Spleen (tissue), 11 donors: Measurements from ENCODE around the gene PPP1R16B. TPM values are rescaled to one million over a fixed set of nuclear protein-coding genes. Genes with fewer than 3 reads are reported as not detected.

Experiments used
- DNase-seq: peaks from one replicate; pipeline ENCODE4 v3.0.0-alpha.2; 2020
- H3K27ac ChIP-seq, 8 donors: fragments of 200-600 bp; sonication (generic) in 7 of 8; 1 replicate in 4 of 8; 2 replicates in 4 of 8; pipeline versions ENCODE4 v1.5.0 to v1.8.0; 2016 to 2021; ENCODE audit warnings: inconsistent platforms in 4 of 8, mild to moderate bottlenecking in 4 of 8, moderate library complexity in 1 of 8
- H3K27me3 ChIP-seq, 7 donors: fragments of 200-600 bp; sonication (generic) in 6 of 7; replicated peaks in 1 of 7; 1 replicate in 4 of 7; 2 replicates in 3 of 7; pipeline versions ENCODE4 v1.5.0 to v1.8.0; 2016 to 2021; ENCODE audit warnings: inconsistent platforms in 3 of 7, mild to moderate bottlenecking in 1 of 7
- H3K36me3 ChIP-seq, 6 donors: fragments of 200-600 bp; sonication (generic) in 5 of 6; 1 replicate in 4 of 6; 2 replicates in 2 of 6; pipeline versions ENCODE4 v1.5.0 to v1.8.0; 2016 to 2021; ENCODE audit warnings: inconsistent platforms in 2 of 6
- H3K4me1 ChIP-seq, 6 donors: fragments of 200-600 bp; sonication (generic) in 5 of 6; 1 replicate in 3 of 6; 2 replicates in 3 of 6; pipeline versions ENCODE4 v1.5.0 to v1.8.0; 2016 to 2021; ENCODE audit warnings: inconsistent platforms in 3 of 6
- H3K4me3 ChIP-seq, 8 donors: fragments of 200-600 bp; sonication (generic) in 7 of 8; 1 replicate in 4 of 8; 2 replicates in 4 of 8; pipeline versions ENCODE4 v1.5.0 to v1.8.0; 2016 to 2021; ENCODE audit warnings: inconsistent platforms in 4 of 8, mild to moderate bottlenecking in 4 of 8, moderate library complexity in 2 of 8
- H3K9me3 ChIP-seq, 8 donors: fragments of 200-600 bp; sonication (generic) in 7 of 8; 1 replicate in 4 of 8; 2 replicates in 4 of 8; pipeline versions ENCODE4 v1.5.0 to v1.8.0; 2016 to 2021; ENCODE audit warnings: inconsistent platforms in 4 of 8
- POLR2A ChIP-seq, 3 donors: fragments of 450-650 bp; IDR thresholded peaks; one replicate each; pipeline ENCODE4 v1.5.1; 2017; ENCODE audit warnings: antibody characterized with exemption in 3 of 3, mild to moderate bottlenecking in 1 of 3
- POLR2AphosphoS5 ChIP-seq, 3 donors: sonication (generic); formaldehyde crosslinking; IDR thresholded peaks; one replicate each; pipeline ENCODE4 v1.5.1; 2017; ENCODE audit warnings: antibody characterized with exemption in 3 of 3
- whole genome bisulfite sequencing, 5 donors: extraction: QIAGEN DNeasy Blood & Tissue Kit in 3 of 5; methylation state at CpG; one replicate each; pipeline versions ENCODE4 v1.1.5 to v1.1.7; 2013 to 2018; 5-methylcytosine and 5-hydroxymethylcytosine counted together
- intact Hi-C: fragments of 100-400 bp; cut with DNase I; formaldehyde crosslinking; loops from one replicate; pipeline ENCODE4 v1.15.0; 2023; ENCODE audit warnings: low total_unique reads
- polyA plus RNA-seq, 3 donors: library from polyadenylated mRNA; stranded (reverse); fragments of 200-250 nt; gene quantifications; one replicate each; pipeline ENCODE4 v1.2.1, GENCODE V29; 2013
- total RNA-seq, 7 donors: library from RNA; depleted of rRNA in 3 of 7; stranded (reverse); fragments of >200 nt in 3 of 7; fragmentation: NEBNext Ultra II Directional in 4 of 7; extraction: Animal tissue kit (Norgen Biotek cat#: 25700) in 4 of 7; gene quantifications; one replicate each; pipeline versions ENCODE4 v1.1.0 to v1.2.1, GENCODE V29; 2016 to 2021
- TF ChIP-seq, protein P1 (sequence below), 11 experiments: fragments of 200-600 bp in 7 of 11; fragments of 450-650 bp in 4 of 11; sonication (generic) in 4 of 11; IDR thresholded peaks in 8 of 11; conservative IDR thresholded peaks in 3 of 11; 1 replicate in 7 of 11; 2 replicates in 4 of 11; pipeline versions ENCODE4 v1.4.0 to v1.8.0; 2016 to 2021; ENCODE audit warnings: antibody characterized with exemption in 11 of 11, inconsistent platforms in 4 of 11, mild to moderate bottlenecking in 1 of 11
- donor health status: healthy with polysubstance abuse.
- donor health status: DM: no; HTN: no; CAD: no; lungs with moderate emphysema.
- donor health status: DM: no; HTN: no; CAD: no.
- donor health status: Bipolar disorder and iron deficiency.
- donor health status: healthy.
- donor health status: DM: no; HTN: no; CAD: no.
- donor health status: DM: yes; HTN: yes; CAD: no.

The PPP1R16B gene
- total and polyA plus RNA-seq, 10 donors, result 16.0 to 66.0 (median 43.1) TPM

DNA sequence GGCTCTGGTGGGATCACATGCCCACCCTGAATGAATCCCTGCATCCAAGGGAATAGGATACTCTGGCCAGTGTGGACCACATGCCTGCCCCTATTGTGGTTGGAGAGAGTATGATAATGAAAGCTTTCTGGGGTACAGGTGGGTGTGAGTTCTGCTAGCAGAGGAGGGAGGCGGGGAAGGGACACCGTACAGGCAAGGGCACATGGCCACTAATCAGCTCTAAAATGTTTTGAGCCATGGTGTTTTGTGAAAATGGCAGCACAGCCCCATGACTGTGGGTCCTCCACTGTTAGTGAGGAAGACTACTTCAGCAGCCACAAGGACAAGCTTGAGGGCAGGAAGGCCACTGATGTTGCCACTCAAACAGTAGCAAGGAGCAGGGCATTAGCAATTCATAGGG is 144.8 kb downstream of the PPP1R16B start:
- no peak for TF ChIP-seq POLR2A (IDR thresholded peaks at IDR 0.05)
- TF ChIP-seq, protein P1, sequence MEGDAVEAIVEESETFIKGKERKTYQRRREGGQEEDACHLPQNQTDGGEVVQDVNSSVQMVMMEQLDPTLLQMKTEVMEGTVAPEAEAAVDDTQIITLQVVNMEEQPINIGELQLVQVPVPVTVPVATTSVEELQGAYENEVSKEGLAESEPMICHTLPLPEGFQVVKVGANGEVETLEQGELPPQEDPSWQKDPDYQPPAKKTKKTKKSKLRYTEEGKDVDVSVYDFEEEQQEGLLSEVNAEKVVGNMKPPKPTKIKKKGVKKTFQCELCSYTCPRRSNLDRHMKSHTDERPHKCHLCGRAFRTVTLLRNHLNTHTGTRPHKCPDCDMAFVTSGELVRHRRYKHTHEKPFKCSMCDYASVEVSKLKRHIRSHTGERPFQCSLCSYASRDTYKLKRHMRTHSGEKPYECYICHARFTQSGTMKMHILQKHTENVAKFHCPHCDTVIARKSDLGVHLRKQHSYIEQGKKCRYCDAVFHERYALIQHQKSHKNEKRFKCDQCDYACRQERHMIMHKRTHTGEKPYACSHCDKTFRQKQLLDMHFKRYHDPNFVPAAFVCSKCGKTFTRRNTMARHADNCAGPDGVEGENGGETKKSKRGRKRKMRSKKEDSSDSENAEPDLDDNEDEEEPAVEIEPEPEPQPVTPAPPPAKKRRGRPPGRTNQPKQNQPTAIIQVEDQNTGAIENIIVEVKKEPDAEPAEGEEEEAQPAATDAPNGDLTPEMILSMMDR (IDR thresholded peaks at IDR 0.05 in 8 of 11, conservative IDR thresholded peaks at IDR 0.05 in 3 of 11), result no peak
- Histone ChIP-seq H3K9me3 (no peaks in the 10 kb centered on the region), H3K4me3 (no peak overlapping the region), H3K36me3 (peaks cover 0 to 58% (median 0%) of the 10 kb centered on the region in 6 donors), H3K4me1 (no peaks in the 10 kb centered on the region), H3K27ac (no peak overlapping the region), H3K27me3 (no peaks in the 10 kb centered on the region)
- intact Hi-C loops, result no loop called here
- 77 to 100% (median 96%) methylated on average over 2 of the region's 2 CpGs for WGBS, 5 donors
- DNase-seq, result no peak

DNA sequence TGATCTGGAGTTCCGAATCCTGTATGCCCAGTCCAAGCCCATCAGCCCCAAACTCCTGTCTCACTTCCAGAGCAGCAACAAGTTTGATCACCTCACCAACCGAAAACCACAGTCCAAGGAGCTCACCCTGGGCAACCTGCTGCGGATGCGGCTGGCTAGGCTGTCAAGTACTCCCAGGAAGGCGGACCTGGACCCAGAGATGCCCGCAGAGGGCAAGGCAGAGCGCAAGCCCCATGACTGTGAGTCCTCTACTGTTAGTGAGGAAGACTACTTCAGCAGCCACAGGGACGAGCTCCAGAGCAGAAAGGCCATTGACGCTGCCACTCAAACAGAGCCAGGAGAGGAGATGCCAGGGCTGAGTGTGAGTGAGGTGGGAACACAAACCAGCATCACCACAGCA is 146.1 kb downstream of the PPP1R16B start:
- Histone ChIP-seq H3K4me3 (no peak overlapping the region), H3K36me3 (peaks cover 0 to 58% (median 0%) of the 10 kb centered on the region in 6 donors), H3K27me3 (no peaks in the 10 kb centered on the region), H3K9me3 (no peaks in the 10 kb centered on the region), H3K4me1 (no peaks in the 10 kb centered on the region), H3K27ac (no peak overlapping the region)
- intact Hi-C loops, result no loop called here
- TF ChIP-seq POLR2AphosphoS5 (IDR thresholded peaks at IDR 0.05) (no peak), POLR2A (IDR thresholded peaks at IDR 0.05) (no peak)
- TF ChIP-seq, protein P1 (IDR thresholded peaks at IDR 0.05 in 8 of 11, conservative IDR thresholded peaks at IDR 0.05 in 3 of 11), result no peak
- WGBS, 5 donors, result 97 to 100% (median 99%) methylated on average over 3 to 9 of the region's 9 CpGs
- DNase-seq, result no peak

DNA sequence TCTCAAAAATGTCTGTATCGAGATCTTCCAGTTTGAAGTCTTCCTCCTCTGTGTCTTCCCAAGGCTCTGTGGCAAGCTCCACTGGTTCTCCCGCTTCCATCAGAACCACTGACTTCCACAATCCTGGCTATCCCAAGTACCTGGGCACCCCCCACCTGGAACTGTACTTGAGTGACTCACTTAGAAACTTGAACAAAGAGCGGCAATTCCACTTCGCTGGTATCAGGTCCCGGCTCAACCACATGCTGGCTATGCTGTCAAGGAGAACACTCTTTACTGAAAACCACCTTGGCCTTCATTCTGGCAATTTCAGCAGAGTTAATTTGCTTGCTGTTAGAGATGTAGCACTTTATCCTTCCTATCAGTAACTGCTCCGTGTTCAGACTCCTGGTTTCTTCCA is 146.7 kb downstream of the PPP1R16B start:
- intact Hi-C loops, result no loop called here
- no peak for DNase-seq
- Histone ChIP-seq H3K36me3 (peaks cover 0 to 54% (median 0%) of the 10 kb centered on the region in 6 donors), H3K4me3 (no peak overlapping the region), H3K9me3 (no peaks in the 10 kb centered on the region), H3K27me3 (no peaks in the 10 kb centered on the region), H3K27ac (no peak overlapping the region), H3K4me1 (no peaks in the 10 kb centered on the region)
- TF ChIP-seq, protein P1 (IDR thresholded peaks at IDR 0.05 in 8 of 11, conservative IDR thresholded peaks at IDR 0.05 in 3 of 11), result no peak
- no peak for TF ChIP-seq POLR2AphosphoS5 (IDR thresholded peaks at IDR 0.05)
- TF ChIP-seq POLR2A (IDR thresholded peaks at IDR 0.05), result no peak
- WGBS, 5 donors, result 97 to 99% (median 99%) methylated on average over 6 of the region's 6 CpGs

DNA sequence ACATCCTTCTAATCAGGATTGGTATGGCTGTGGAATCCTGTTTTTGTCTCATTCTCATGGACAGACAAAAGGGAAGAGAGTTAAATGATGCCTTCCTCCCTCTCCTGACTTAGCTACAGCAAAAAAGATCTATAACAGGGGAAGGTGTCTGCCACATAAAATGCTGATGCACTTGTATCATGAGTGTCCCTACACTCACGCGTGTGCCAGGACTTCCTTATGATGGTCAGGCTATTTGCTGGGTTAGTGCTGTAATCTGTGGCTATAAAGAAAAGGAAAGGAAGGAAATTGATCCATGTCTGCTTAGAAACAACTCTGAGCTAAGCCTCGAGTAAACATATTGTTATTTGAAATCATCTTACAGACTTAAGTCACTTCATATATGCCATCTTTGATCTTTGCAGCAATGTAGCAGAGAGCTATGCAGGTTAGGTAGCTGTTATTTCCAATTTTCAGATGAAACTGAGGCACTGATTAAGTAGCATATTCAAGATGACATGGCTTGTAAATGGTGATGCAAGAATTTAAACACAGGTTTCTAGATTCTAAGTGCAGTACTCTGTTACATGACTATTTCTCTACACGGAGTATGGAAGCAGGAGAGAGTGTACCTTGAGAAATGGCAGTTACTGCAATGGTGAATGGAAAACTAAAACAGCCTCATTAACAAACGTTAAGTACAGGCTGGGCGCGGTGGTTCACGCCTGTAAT is 148.3 kb downstream of the PPP1R16B start:
- H3K4me3 ChIP-seq, result no peak overlapping the region
- intact Hi-C loops, result no loop called here
- WGBS, 5 donors, result 85 to 93% (median 89%) methylated on average over 8 of the region's 8 CpGs
- no peaks in the 10 kb centered on the region for H3K27me3 ChIP-seq
- no peaks in the 10 kb centered on the region for H3K4me1 ChIP-seq
- no peak for DNase-seq
- H3K9me3 ChIP-seq, result no peaks in the 10 kb centered on the region
- H3K36me3 ChIP-seq, result peaks cover 0 to 40% (median 0%) of the 10 kb centered on the region in 6 donors
- TF ChIP-seq POLR2AphosphoS5 (IDR thresholded peaks at IDR 0.05) (no peak), POLR2A (IDR thresholded peaks at IDR 0.05) (no peak)
- TF ChIP-seq, protein P1 (IDR thresholded peaks at IDR 0.05 in 8 of 11, conservative IDR thresholded peaks at IDR 0.05 in 3 of 11), result no peak
- no peak overlapping the region for H3K27ac ChIP-seq
